GM20431 (cell line): ENCODE data around the gene ESRP2.

ENCODE experiments used
- in situ Hi-C: fragments of 300-500 bp; cut with MseI, MboI; formaldehyde crosslinking; loops from one replicate; pipeline ENCODE4 v1.15.0; 2020; ENCODE audit warnings: low sequenced_read_pairs; ENCODE audit not compliant: unreplicated experiment

ESRP2 gene

DNA sequence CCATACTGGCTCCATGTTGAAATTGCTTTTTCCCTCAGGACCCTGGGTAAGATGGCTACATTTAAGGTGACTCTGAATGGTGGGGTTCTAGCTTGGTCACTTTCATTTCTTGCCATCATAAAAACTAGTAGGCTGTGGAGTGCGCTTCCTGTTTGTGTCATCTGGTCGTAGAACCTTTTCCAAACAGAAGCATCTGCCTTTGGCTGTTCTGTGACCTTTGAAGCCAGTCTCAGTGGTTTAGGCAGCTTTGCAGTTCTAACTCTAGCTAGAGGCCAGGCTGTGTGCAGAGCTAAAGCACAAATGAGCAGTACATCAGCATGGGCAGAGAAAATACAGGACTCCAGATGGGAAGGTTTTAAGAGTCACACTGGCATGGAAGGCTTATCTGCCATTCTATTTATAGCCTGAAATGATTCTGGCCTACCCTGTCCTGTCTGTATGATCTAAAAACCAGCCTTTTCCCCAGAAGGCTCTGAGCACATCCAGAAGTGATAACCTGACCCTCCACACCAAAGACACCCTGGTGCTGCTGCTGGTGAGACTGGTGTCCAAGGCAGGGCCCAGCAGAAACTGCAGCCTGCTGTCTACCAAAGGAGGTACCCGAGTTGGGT lies 8.6 kb downstream of the ESRP2 start:
- in situ Hi-C loops = no loop called here

DNA sequence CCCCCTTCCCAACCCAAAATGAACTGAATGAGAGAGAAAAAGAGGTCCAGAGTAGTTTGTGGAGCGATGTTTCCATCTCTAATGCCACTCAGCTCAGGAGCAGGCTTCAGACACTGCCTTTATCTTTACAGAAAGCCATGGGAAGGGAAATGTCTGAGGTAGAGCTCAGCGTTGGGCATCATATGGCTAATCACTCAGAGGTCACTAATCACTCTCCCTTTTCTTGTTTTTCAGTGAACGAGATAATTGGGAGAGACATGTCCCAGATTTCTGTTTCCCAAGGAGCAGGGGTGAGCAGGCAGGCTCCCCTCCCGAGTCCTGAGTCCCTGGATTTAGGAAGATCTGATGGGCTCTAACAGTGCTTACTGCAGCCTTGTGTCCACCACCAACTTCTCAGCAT lies 9.8 kb downstream of the ESRP2 start:
- in situ Hi-C loops = no loop called here

DNA sequence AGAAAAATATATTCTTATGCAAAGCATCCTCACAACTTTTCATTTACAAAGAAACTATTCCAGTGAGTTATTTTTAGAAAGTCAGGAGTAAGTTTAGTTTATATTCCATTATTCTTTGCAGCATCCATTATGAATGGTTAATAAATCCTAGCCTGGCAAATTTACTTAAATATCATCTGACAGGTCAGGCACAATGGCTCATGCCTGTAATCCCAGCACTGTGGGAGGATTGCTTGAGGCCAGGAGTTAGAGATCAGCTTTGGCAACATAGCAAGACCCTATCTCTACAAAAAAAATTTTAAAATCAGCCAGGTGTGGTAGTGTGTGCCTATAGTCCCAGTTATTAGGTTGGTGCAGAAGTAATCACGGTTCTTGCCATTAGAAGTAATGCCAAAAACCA lies 12.9 kb downstream of the ESRP2 start:
- in situ Hi-C loops = no loop called here

DNA sequence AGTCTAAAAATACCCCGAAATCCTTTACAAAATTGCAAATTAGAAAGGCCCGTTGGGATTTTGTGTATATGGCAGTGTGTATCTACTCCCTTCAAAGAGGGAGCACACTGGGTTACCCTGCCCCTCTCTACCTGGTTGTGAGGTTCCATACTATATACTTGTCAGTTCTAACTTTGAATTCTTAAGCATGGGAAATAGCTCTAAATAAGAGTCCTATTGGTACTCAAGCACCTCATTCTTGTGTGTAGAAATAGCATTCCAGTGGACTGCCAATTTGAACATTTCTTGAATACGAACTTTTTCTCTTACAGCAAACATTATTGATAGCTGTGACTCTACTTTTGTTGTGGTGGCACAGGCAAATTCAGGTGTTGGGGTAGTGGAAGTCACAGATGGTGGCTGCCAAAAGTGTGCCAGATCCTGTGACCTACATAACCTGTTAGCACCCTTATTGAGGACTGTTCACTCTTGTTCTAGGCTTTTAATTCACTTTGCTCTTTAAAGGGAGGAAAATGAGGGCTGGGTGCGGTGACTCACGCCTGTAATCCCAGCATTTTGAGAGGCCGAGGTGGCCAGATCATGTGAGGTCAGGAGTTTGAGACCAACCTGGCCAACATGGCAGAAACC lies 16.1 kb downstream of the ESRP2 start:
- in situ Hi-C loops = no loop called here

DNA sequence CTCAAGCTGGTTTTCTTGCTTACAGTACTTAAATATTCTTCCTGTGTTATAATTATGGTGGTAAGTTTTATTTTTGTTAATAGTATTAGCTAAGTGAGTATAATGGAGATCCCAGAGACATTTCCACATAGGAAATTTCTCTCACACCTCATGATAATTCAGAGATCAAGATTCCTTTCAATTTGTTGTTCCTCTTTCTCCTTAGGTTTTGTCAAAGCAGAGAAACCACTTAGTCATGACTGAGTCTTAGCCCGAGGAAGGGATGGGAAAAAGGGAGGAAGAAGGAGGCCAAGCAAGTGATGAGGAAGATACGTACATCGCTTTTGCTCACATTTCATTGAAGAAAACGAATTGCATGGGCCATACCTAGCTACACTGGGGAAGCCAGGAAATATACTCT lies 18.4 kb downstream of the ESRP2 start:
- in situ Hi-C loops = no loop called here

DNA sequence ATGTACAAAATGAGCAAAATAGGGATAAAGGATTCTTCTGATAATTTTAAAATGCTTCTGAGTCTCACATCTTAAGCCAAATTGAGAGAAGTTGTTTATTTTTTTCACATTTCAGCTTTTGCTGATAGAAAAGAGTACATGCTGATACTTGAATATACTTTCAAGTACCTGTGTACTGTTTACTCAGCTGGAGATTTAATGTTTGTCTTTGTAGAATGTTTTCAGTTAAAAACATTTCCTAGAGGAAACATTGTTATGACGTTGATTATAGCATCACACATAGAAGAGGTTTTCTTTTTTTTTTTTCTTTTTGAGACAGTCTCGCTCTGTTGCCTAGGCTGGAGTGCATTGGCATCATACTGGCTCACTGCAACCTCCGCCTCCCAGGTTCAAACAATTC lies 19.7 kb downstream of the ESRP2 start:
- in situ Hi-C loops = no loop called here

DNA sequence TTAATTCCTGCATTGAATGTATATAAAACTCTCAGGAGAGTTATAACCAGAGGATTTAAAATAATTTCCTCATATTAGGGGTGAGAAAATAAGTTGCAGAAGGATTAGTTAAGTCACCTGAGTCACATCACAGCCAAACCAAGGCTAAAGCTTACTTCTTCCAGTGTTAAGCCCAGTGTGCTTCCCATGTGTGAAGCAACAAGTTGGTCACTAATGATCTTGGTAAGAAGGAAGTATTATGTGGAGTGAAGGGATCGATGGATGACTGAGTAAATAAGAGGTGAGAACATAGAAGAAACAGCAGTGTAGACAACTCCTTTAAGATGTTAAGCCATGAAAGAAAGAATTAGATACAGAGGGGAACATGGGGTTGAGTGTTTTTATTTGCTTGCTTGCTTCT lies 20.6 kb downstream of the ESRP2 start:
- in situ Hi-C loops = no loop called here

DNA sequence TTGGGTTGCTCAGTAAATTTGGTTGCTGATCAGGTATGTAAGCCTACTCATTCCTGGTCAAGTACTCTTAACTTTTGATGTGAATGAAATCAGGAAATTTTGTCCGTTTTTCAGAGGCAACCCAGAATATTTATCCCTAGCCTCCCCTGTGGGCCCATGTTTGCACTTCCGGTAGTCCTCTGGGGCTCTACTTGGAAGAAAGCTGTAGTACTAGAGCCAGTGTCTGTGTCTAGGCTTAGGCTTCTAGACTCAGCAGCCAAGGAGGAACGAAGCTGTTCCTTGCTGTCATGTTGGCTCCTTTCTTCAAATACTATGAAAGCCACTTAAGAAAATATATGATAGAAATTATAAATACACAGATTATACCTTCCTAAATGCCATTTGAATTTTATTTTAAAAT lies 21.2 kb downstream of the ESRP2 start:
- in situ Hi-C loops = no loop called here

DNA sequence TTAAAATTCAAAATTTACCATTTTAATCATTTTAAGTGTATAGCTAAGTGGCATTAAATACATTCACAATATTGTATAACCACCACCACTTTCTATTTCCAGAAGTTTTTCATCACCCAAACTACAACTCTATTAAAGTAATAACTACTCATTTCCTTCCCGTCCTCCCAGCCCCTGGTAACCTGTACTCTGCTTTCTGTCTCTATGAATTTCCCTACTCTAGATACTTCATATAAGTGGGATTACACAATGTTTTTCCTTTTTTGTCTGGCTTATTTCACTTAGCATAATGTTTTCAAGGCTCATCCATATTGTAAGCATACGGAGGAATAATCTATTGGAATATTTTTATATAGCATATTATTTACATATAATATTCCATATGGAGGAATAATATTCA lies 29.7 kb downstream of the ESRP2 start:
- in situ Hi-C loops = no loop called here

DNA sequence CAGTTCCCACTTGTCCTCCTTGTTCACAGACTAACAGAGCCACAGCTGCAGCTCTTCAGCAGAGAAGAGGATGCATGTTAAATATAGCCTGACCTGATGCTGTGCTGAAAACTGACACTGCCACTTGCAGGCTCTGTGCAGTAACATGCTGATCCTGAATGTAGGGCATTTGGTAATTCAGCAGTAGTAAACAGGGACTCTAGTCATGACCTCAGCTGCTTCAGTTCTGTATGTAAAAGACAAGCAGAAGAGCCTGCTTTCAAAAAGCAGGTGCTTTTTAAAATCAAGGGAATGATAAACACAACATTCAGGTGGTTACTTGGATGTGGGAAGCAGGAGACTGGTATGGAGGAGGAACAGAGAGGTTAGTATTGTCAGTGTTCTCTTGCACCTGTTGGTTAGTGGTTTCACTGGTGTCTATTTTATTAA lies 33.8 kb downstream of the ESRP2 start:
- in situ Hi-C loops = no loop called here

DNA sequence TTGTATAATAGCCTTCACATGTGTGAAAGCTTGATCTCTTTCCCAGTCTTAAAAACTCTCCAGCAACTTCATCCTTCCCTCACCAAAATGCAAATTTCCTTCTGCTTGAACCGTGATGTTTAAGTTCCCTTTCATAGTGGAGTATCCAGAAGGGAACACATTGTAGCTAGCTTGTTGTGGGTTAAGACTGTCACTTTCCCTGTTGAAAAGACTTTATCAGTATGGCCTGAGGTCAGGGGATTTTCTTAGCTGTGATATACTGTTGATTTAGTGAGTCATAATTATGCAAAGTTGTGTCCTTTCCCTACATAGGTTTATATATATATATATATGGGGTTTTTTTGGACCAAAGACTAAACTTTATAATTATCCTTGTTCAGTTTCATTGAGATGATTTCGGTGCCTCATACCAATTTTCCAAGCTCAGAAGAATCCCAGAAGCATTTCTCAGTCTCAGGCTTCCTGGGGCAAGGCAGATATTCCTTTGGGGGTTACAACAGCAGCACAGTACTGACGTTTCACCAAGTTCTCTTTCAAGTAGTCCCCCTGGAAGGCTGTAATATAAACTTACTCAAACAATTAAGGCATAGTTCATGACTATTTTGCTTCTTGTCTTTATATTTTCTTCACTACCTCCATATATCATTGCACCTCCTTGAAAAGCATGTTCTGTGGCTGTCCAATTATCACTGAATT lies 35.7 kb downstream of the ESRP2 start:
- in situ Hi-C loops = no loop called here

DNA sequence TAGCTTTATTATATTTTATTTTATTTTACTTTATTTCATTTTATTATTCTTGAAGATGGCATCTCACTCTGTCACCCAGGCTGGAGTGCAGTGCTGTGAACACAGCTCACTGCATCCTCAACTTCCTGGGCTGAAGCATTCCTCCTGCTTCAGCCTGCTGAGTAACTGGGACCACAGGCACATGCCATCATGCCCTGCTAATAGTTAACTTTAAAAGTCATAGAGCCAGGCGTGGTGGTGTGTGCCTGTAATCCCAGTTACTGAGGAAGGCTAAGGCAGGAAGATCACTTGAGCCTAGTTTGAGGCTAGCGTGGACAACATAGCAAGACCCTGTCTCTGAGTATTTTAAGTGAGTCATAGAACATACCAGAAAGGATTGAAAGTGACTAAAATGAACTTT lies 38.7 kb downstream of the ESRP2 start:
- in situ Hi-C loops = no loop called here

DNA sequence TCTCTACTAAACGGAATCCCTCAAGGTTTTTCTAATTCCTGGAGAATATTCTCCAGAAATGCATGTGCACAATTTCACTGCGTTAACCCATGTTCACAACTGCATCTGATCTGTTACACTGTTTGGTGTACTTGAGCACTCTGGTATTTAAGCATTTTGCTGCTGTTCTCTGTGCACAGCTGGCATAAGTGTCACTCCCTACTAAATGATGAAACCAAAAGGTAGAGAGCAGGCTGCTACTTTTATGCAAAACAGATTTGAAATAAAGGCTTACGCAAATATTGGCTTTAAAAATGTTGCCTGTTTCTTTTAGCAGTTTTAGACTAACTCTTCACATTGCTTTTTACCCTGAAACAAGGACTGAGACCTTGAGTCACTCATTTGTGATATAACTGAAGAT lies 41.7 kb downstream of the ESRP2 start:
- in situ Hi-C loops = no loop called here

DNA sequence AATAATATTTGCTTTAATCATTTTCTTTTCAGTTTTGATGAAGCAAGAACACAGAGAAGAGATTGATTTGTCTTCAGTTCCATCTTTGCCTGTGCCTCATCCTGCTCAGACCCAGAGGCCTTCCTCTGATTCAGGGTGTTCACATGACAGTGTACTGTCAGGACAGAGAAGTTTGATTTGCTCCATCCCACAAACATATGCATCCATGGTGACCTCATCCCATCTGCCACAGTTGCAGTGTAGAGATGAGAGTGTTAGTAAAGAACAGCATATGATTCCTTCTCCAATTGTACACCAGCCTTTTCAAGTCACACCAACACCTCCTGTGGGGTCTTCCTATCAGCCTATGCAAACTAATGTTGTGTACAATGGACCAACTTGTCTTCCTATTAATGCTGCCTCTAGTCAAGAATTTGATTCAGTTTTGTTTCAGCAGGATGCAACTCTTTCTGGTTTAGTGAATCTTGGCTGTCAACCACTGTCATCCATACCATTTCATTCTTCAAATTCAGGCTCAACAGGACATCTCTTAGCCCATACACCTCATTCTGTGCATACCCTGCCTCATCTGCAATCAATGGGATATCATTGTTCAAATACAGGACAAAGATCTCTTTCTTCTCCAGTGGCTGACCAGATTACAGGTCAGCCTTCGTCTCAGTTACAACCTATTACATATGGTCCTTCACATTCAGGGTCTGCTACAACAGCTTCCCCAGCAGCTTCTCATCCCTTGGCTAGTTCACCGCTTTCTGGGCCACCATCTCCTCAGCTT lies 45.0 kb downstream of the ESRP2 start:
- in situ Hi-C loops = no loop called here

DNA sequence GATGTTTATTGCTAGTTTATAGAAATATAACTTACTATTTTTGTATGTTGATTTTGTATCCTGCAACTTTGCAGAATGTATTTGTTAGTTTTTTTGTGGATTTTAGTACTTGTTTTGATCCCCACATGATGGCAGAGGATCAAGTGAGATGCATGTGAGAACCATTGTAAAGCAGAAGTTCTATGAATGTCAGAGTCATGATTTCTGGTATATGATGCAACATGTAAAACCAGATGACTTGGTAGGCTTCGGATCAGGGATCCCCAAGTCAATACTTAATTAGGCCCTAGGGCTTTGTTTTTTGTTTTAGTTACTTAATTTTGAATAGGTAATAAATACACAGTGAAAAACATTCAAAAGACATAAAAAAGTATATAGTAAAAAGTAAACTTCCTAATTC lies 45.8 kb downstream of the ESRP2 start:
- in situ Hi-C loops = no loop called here

DNA sequence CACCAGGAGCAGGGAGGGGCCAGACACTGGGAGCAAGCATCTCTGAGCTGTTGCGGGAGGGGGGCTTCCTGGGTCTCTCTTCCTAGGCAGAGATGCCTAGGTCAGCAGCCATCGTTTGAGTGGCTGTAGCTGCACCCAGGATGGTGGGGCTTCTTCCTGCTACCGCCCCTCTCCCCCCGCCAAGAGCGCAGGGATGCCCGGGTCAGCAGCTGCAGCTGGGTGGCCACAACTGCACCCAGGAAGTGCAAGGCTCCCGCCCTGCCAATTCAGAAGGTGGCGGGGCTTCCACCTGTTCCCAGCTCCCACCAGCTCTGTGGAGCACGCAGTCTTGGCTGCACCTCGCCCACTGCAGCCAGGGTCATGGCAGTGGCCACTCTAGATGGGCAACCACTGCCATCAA lies 47.8 kb downstream of the ESRP2 start:
- in situ Hi-C loops = no loop called here

DNA sequence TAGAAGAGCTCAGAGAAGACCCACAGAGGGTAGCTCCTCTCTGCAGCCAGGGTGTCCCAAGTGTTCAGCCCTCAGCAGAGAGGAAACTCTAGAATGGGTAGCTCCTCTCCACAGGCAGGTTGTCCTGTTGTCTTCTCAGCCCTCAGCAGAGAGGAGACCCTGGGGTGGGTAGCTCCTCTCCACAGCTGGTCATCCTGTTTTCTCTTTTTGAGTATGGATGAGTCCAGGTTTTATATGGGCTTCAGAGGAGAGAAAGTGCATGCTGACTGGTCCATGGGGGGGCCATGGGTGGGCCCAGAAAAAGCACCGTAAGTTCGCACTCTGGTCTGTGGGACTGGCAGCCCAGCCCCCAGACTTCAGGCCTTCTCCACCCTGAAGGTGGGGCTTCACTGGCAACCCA lies 48.4 kb downstream of the ESRP2 start:
- in situ Hi-C loops = no loop called here

DNA sequence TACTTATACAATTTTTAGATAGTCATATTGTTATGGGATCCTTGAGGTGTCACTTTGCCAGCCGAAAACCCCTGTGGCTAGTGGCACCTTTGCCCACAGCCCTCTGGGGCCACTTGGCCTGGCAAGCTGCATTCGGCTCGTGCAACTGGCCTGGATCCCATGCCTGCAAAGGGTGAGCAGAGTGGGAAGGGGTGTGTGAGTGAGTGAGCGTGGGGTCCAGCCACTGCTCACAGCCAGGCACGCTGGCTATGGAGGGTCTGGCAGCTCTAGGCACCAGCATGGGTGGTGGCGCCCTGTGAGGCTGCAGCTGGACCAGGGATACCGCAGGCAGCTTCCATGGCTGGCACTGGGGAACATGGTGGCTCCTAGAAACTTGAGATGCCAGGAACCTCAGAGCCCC lies 49.0 kb downstream of the ESRP2 start:
- in situ Hi-C loops = no loop called here

DNA sequence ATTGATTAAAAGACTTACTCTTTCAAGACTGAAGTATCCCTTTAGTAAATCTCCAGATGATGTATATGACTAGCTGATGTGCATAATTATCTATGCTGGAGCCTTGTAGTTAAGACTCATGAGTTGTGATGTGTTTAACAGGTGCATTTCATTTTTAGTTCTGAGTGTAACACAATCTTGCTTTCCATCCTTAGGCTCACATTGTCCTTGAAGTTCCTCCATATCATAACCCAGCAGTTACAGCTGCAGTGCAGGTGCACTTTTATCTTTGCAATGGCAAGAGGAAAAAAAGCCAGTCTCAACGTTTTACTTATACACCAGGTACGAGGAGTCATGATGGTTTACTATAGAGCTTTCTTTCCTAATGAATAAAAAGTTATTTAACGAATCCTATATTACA lies 52.9 kb downstream of the ESRP2 start:
- in situ Hi-C loops = no loop called here

DNA sequence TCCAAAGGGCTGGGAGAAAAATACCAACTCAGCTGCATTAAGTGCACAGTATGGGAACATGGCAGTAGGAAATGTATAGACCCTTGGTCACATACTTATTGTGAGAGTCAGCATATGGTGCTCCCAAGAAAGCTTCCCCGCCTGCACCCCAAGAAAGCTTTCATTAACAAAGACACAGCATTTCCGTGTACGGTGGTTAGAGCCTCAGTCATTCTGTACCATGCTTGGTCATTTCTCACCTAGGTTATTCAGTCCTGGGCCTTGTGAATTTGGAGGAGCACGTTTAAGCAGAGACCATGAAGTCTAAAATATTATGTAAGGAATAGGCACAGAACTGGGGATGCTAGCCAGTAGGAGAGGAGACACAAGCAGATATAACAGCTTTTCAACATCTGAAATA lies 56.1 kb downstream of the ESRP2 start:
- in situ Hi-C loops = no loop called here

DNA sequence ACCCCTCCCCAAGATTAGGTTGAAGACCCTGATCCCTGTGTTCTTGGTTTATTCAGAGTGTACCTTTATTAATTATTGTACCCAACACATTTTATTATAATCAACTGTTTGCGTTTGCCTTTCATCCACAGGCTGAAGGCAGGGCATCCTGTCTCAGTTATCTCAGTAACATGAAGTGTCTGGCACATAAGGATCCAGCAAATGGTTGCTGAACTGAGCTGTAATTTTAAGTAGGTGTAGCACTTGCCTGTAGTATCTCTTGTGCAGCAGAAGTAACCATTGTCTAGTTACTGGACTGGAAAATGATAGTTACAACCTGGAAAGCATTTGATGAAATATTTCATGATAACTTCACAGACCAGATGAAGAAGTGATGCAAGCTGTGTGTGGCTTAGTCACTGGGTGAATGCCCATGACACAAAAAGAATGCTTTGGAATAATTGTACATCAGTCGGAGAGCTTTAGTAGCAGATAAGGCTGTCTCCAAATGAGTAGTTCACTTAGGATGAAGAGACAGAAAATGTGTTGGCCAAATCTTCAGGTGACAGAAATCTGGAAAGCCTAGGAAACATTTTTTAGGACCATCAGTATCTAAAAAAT lies 56.6 kb downstream of the ESRP2 start:
- in situ Hi-C loops = no loop called here
